ENCODE data around the gene NATD1. TPM values are rescaled to one million over a fixed set of nuclear protein-coding genes. Genes with fewer than 3 reads are reported as not detected.

The NATD1 gene
- total RNA-seq, 1 donor: 3.0 TPM

- no peak for DNase-seq (ENCODE audit: low read depth)
- H3K4me3 ChIP-seq (ENCODE audit: low read depth, low read length): no peak overlapping the region
- TF ChIP-seq CTCF (IDR thresholded peaks at IDR 0.05; ENCODE audit: insufficient read depth, low read depth, low read length): no peak
Observed at GRCh38 chr17:21289175-21289901, 36.1 kb upstream of the NATD1 start.

GRCh38 chr17:21288571-21289017 is 35.4 kb upstream of the NATD1 start:
- DNase-seq (ENCODE audit: low read depth): no peak
- TF ChIP-seq CTCF (IDR thresholded peaks at IDR 0.05; ENCODE audit: insufficient read depth, low read depth, low read length): peak; percentile 7
- H3K4me3 ChIP-seq (ENCODE audit: low read depth, low read length): peak overlapping the region; percentile 39

GRCh38 chr17:21287703-21288449 is 34.7 kb upstream of the NATD1 start:
- TF ChIP-seq CTCF (IDR thresholded peaks at IDR 0.05; ENCODE audit: insufficient read depth, low read depth, low read length): no peak
- peak overlapping the region; percentile 39 for H3K4me3 ChIP-seq (ENCODE audit: low read depth, low read length)
- DNase-seq (ENCODE audit: low read depth): peak; percentile 97

GRCh38 chr17:21286909-21287702 is 33.9 kb upstream of the NATD1 start:
- H3K4me3 ChIP-seq (ENCODE audit: low read depth, low read length): peak overlapping the region; percentile 89
- DNase-seq (ENCODE audit: low read depth): no peak
- TF ChIP-seq CTCF (IDR thresholded peaks at IDR 0.05; ENCODE audit: insufficient read depth, low read depth, low read length): no peak

GRCh38 chr17:21286066-21286770 is 33.0 kb upstream of the NATD1 start:
- DNase-seq (ENCODE audit: low read depth): peak; percentile 99
- peak overlapping the region; percentile 89 for H3K4me3 ChIP-seq (ENCODE audit: low read depth, low read length)
- TF ChIP-seq CTCF (IDR thresholded peaks at IDR 0.05; ENCODE audit: insufficient read depth, low read depth, low read length): no peak
